Suprapubic skin (tissue), 4 donors: ENCODE results near the gene GRIFIN. TPM values are rescaled to one million over a fixed set of nuclear protein-coding genes. Genes with fewer than 3 reads are reported as not detected.

Source experiments
- DNase-seq, 2 donors: peaks; one replicate each; pipeline ENCODE4 v3.0.0-alpha.2; 2019; ENCODE audit warnings: low spot score in 2 of 2
- H3K27ac ChIP-seq: fragments of 200-600 bp; sonication (generic); one replicate; pipeline ENCODE4 v1.5.1; 2019
- H3K27me3 ChIP-seq: fragments of 200-600 bp; sonication (generic); one replicate; pipeline ENCODE4 v1.5.1; 2019
- H3K36me3 ChIP-seq: fragments of 200-600 bp; sonication (generic); one replicate; pipeline ENCODE4 v1.5.1; 2019
- H3K4me1 ChIP-seq: fragments of 200-600 bp; sonication (generic); one replicate; pipeline ENCODE4 v1.5.1; 2019
- H3K4me3 ChIP-seq: fragments of 200-600 bp; sonication (generic); one replicate; pipeline ENCODE4 v1.5.1; 2019; ENCODE audit warnings: mild to moderate bottlenecking
- H3K9me3 ChIP-seq: fragments of 200-600 bp; sonication (generic); one replicate; pipeline ENCODE4 v1.5.1; 2019
- CTCF ChIP-seq, 2 donors: fragments of 200-600 bp in 1 of 2; fragments of 450-650 bp in 1 of 2; sonication (generic) in 1 of 2; IDR thresholded peaks; one replicate each; pipeline ENCODE4 v1.5.1; 2016 to 2019; ENCODE audit warnings: antibody characterized with exemption in 2 of 2, mild to moderate bottlenecking in 1 of 2, moderate library complexity in 1 of 2
- EP300 ChIP-seq: sonication (generic); formaldehyde crosslinking; IDR thresholded peaks from one replicate; pipeline ENCODE4 v1.6.1; 2017; ENCODE audit warnings: antibody characterized with exemption
- POLR2A ChIP-seq, 2 donors: fragments of 450-650 bp; IDR thresholded peaks; one replicate each; pipeline ENCODE4 v1.6.1; 2017; ENCODE audit warnings: antibody characterized with exemption in 2 of 2, mild to moderate bottlenecking in 2 of 2, moderate library complexity in 2 of 2
- POLR2AphosphoS5 ChIP-seq, 3 donors: sonication (generic); formaldehyde crosslinking; IDR thresholded peaks; one replicate each; pipeline ENCODE4 v1.6.1; 2017; ENCODE audit warnings: antibody characterized with exemption in 3 of 3
- WGBS: methylation state at CpG from one replicate; pipeline ENCODE4 v1.1.5; 2018; 5-methylcytosine and 5-hydroxymethylcytosine counted together
- total RNA-seq, 4 donors: library from RNA; depleted of rRNA; stranded (reverse); fragments of >200 nt; gene quantifications; one replicate each; pipeline ENCODE4 v1.1.0, GENCODE V29; 2016

GRIFIN gene
- total RNA-seq, 4 donors from 2014 or later: not detected

- no CpG with 5 or more reads among the region's 11 CpGs for WGBS
- no peak for DNase-seq
- no peak overlapping the region for H3K27ac ChIP-seq
- H3K4me3 ChIP-seq: peak overlapping the region; percentile 28
- peaks cover 29% of the 10 kb centered on the region for H3K4me1 ChIP-seq
- no peaks in the 10 kb centered on the region for H3K27me3 ChIP-seq
- H3K9me3 ChIP-seq: no peaks in the 10 kb centered on the region
- H3K36me3 ChIP-seq: no peaks in the 10 kb centered on the region
- TF ChIP-seq CTCF (IDR thresholded peaks at IDR 0.05) (no peak), POLR2A (IDR thresholded peaks at IDR 0.05) (no peak), EP300 (no peak), POLR2AphosphoS5 (IDR thresholded peaks at IDR 0.05) (no peak)
These were observed 2.2 kb upstream of the GRIFIN start for GRCh38 chr7:2478399-2478785.

- DNase-seq: no peak
- H3K4me3 ChIP-seq: no peak overlapping the region
These were observed 1.5 kb upstream of the GRIFIN start for GRCh38 chr7:2477447-2478398.

GRCh38 chr7:2476776-2477446 lies 713 bp upstream of the GRIFIN start:
- no peaks in the 10 kb centered on the region for H3K27me3 ChIP-seq
- WGBS: 88% methylated on average over 10 of the region's 25 CpGs
- H3K4me3 ChIP-seq: no peak overlapping the region

More at GRCh38 chr7:2477447-2478398, 1.5 kb upstream of the GRIFIN start:
- H3K27ac ChIP-seq: no peak overlapping the region
- no peaks in the 10 kb centered on the region for H3K9me3 ChIP-seq
- peaks cover 29% of the 10 kb centered on the region for H3K4me1 ChIP-seq
- no peaks in the 10 kb centered on the region for H3K36me3 ChIP-seq
- TF ChIP-seq CTCF (IDR thresholded peaks at IDR 0.05) (peak; percentile 45 to 76), EP300 (no peak)
- no peaks in the 10 kb centered on the region for H3K27me3 ChIP-seq
- WGBS: 42% methylated on average over 9 of the region's 34 CpGs

GRCh38 chr7:2475678-2476015 lies 551 bp downstream of the GRIFIN start:
- H3K4me3 ChIP-seq: no peak overlapping the region
- H3K36me3 ChIP-seq: no peaks in the 10 kb centered on the region
- no peak overlapping the region for H3K27ac ChIP-seq
- 96% methylated on average over 5 of the region's 18 CpGs for WGBS
- peaks cover 34% of the 10 kb centered on the region for H3K4me1 ChIP-seq
- no peak for DNase-seq
- no peaks in the 10 kb centered on the region for H3K27me3 ChIP-seq
- no peak for TF ChIP-seq EP300
- TF ChIP-seq POLR2AphosphoS5 (IDR thresholded peaks at IDR 0.05): no peak
- TF ChIP-seq CTCF (IDR thresholded peaks at IDR 0.05): no peak
- TF ChIP-seq POLR2A (IDR thresholded peaks at IDR 0.05): no peak
- no peaks in the 10 kb centered on the region for H3K9me3 ChIP-seq

More at GRCh38 chr7:2476776-2477446, 713 bp upstream of the GRIFIN start:
- TF ChIP-seq POLR2A (IDR thresholded peaks at IDR 0.05) (no peak), CTCF (IDR thresholded peaks at IDR 0.05) (no peak), EP300 (no peak), POLR2AphosphoS5 (IDR thresholded peaks at IDR 0.05) (no peak)
- peaks cover 29% of the 10 kb centered on the region for H3K4me1 ChIP-seq
- no peaks in the 10 kb centered on the region for H3K36me3 ChIP-seq
- no peaks in the 10 kb centered on the region for H3K9me3 ChIP-seq
- no peak overlapping the region for H3K27ac ChIP-seq
- no peak for DNase-seq
